Measurements from ENCODE around the gene ADARB2.

- TF ChIP-seq CTCF (IDR thresholded peaks at IDR 0.05; ENCODE audit: low read depth, low read length, missing input control) (no peak), TAF1 (conservative IDR thresholded peaks at IDR 0.05) (no peak), RXRA (IDR thresholded peaks at IDR 0.05) (no peak), JUND (IDR thresholded peaks at IDR 0.05) (no peak), RAD21 (IDR thresholded peaks at IDR 0.05) (no peak), MAX (IDR thresholded peaks at IDR 0.05) (no peak), EGR1 (IDR thresholded peaks at IDR 0.05; ENCODE audit: low read depth in 2 of 2) (no peak), REST (IDR thresholded peaks at IDR 0.05) (no peak), HNF4A (conservative IDR thresholded peaks at IDR 0.05) (no peak), FOXA1 (IDR thresholded peaks at IDR 0.05) (no peak), YY1 (IDR thresholded peaks at IDR 0.05) (no peak), SP1 (IDR thresholded peaks at IDR 0.05) (no peak), ATF3 (IDR thresholded peaks at IDR 0.05) (no peak), ZBTB33 (IDR thresholded peaks at IDR 0.05) (no peak)
Observed at GRCh38 chr10:1574719-1575118, 162.6 kb downstream of the ADARB2 start.
